Activated CD4-positive, alpha-beta T cell treated with anti-CD3 and anti-CD28 coated beads for 4 hours (primary cell): ENCODE measurements around the gene P4HA1.
A peak's percentile ranks its signal among the peaks of the same experiment; 100 is the strongest.
"Not testable (repeated sequence)": the region's sequence is repeated elsewhere in the genome, so short reads cannot be mapped to it uniquely, and the experiment has no call there.

Experiments used
- DNase-seq, 2 donors: peaks; one replicate each; pipeline ENCODE4 v3.0.0-alpha.2; 2020

The P4HA1 gene

GRCh38 chr10:73096449-73097304 lies at the start of gene P4HA1:
Gene P4HA1 (minus strand): TSS chr10:73096866. CDS start chr10:73074883, 21,983 bp downstream.
- DNase-seq, result peak; percentile 97 to 99

- DNase-seq, result no peak
Observed at GRCh38 chr10:73141603-73142002, 44.9 kb upstream of the P4HA1 start.

GRCh38 chr10:73139251-73139650 lies 42.6 kb upstream of the P4HA1 start:
- no peak for DNase-seq

- DNase-seq, result no peak
Observed at GRCh38 chr10:73136627-73137026, 40.0 kb upstream of the P4HA1 start.

GRCh38 chr10:73134727-73135126 lies 38.1 kb upstream of the P4HA1 start:
- no peak for DNase-seq

GRCh38 chr10:73131913-73132686 lies 35.4 kb upstream of the P4HA1 start:
- no peak for DNase-seq

- DNase-seq, result no peak
Observed at GRCh38 chr10:73131301-73131700, 34.6 kb upstream of the P4HA1 start.

GRCh38 chr10:73126343-73126742 lies 29.7 kb upstream of the P4HA1 start:
- no peak for DNase-seq

- DNase-seq, result no peak
Observed at GRCh38 chr10:73119952-73120351, 23.3 kb upstream of the P4HA1 start.

GRCh38 chr10:73119457-73119856 lies 22.8 kb upstream of the P4HA1 start:
- no peak for DNase-seq

GRCh38 chr10:73117976-73118743 lies 21.5 kb upstream of the P4HA1 start:
- DNase-seq, result no peak

GRCh38 chr10:73116017-73116416 lies 19.4 kb upstream of the P4HA1 start:
- no peak for DNase-seq

GRCh38 chr10:73113551-73113950 lies 16.9 kb upstream of the P4HA1 start:
- DNase-seq, result no peak

- not testable (repeated sequence) for DNase-seq
Observed at GRCh38 chr10:73112032-73112431, 15.4 kb upstream of the P4HA1 start.

GRCh38 chr10:73110345-73110849 lies 13.7 kb upstream of the P4HA1 start, which contains the start of gene NUDT13:
Gene NUDT13 (plus strand): TSS chr10:73110455. CDS start chr10:73114366, 3,911 bp downstream.
- peak; percentile 27 to 50 for DNase-seq

GRCh38 chr10:73109248-73109652 lies 12.6 kb upstream of the P4HA1 start:
- not testable (repeated sequence) for DNase-seq

- DNase-seq, result no peak
Observed at GRCh38 chr10:73106301-73106700, 9.6 kb upstream of the P4HA1 start.

- no peak for DNase-seq
Observed at GRCh38 chr10:73099141-73099540, 2.5 kb upstream of the P4HA1 start.

- no peak for DNase-seq
Observed at GRCh38 chr10:73097305-73097670, 622 bp upstream of the P4HA1 start.

GRCh38 chr10:73096041-73096448 lies 621 bp downstream of the P4HA1 start:
- DNase-seq, result peak; percentile 60 to 71

GRCh38 chr10:73095481-73096021 lies 1.1 kb downstream of the P4HA1 start:
- DNase-seq, result peak; percentile 28 to 34

GRCh38 chr10:73094986-73095480 lies 1.6 kb downstream of the P4HA1 start:
- DNase-seq, result no peak
